ENCODE data around the gene NDUFV2.

The NDUFV2 gene

GRCh38 chr18:9140381-9140780, 37.9 kb downstream of the NDUFV2 start:
- no peak for DNase-seq (ENCODE audit: low read depth in 2 of 2)
- no peak for TF ChIP-seq CTCF (IDR thresholded peaks at IDR 0.05; ENCODE audit: low read depth, low read length)
- peak overlapping the region in 1 of 2 donors; percentile 83 for H3K4me3 ChIP-seq (replicated peaks in 1 of 2; ENCODE audit: low read depth in 2 of 2, low read length in 2 of 2)

GRCh38 chr18:9140984-9141383, 38.5 kb downstream of the NDUFV2 start:
- no peak for DNase-seq (ENCODE audit: low read depth in 2 of 2)
- no peak overlapping the region for H3K4me3 ChIP-seq (replicated peaks in 1 of 2; ENCODE audit: low read depth in 2 of 2, low read length in 2 of 2)
- TF ChIP-seq CTCF (IDR thresholded peaks at IDR 0.05; ENCODE audit: low read depth, low read length): no peak

- no peak for TF ChIP-seq CTCF (IDR thresholded peaks at IDR 0.05; ENCODE audit: low read depth, low read length)
- H3K4me3 ChIP-seq (replicated peaks in 1 of 2; ENCODE audit: low read depth in 2 of 2, low read length in 2 of 2): no peak overlapping the region
- no peak for DNase-seq (ENCODE audit: low read depth in 2 of 2)
These were observed 43.7 kb downstream of the NDUFV2 start for GRCh38 chr18:9146224-9146623.

- peak; percentile 87 to 88 for DNase-seq (ENCODE audit: low read depth in 2 of 2)
- H3K4me3 ChIP-seq (replicated peaks in 1 of 2; ENCODE audit: low read depth in 2 of 2, low read length in 2 of 2): no peak overlapping the region
- peak; percentile 85 for TF ChIP-seq CTCF (IDR thresholded peaks at IDR 0.05; ENCODE audit: low read depth, low read length)
These were observed 45.1 kb downstream of the NDUFV2 start for GRCh38 chr18:9147440-9148202.

GRCh38 chr18:9148203-9148552, 45.7 kb downstream of the NDUFV2 start:
- no peak overlapping the region for H3K4me3 ChIP-seq (replicated peaks in 1 of 2; ENCODE audit: low read depth in 2 of 2, low read length in 2 of 2)
- DNase-seq (ENCODE audit: low read depth in 2 of 2): no peak
- no peak for TF ChIP-seq CTCF (IDR thresholded peaks at IDR 0.05; ENCODE audit: low read depth, low read length)

GRCh38 chr18:9150121-9150520, 47.6 kb downstream of the NDUFV2 start:
- no peak for TF ChIP-seq CTCF (IDR thresholded peaks at IDR 0.05; ENCODE audit: low read depth, low read length)
- no peak for DNase-seq (ENCODE audit: low read depth in 2 of 2)
- H3K4me3 ChIP-seq (replicated peaks in 1 of 2; ENCODE audit: low read depth in 2 of 2, low read length in 2 of 2): no peak overlapping the region

GRCh38 chr18:9153256-9153655, 50.8 kb downstream of the NDUFV2 start:
- H3K4me3 ChIP-seq (replicated peaks in 1 of 2; ENCODE audit: low read depth in 2 of 2, low read length in 2 of 2): no peak overlapping the region
- TF ChIP-seq CTCF (IDR thresholded peaks at IDR 0.05; ENCODE audit: low read depth, low read length): no peak
- DNase-seq (ENCODE audit: low read depth in 2 of 2): peak; percentile 10 to 17
